IPS DF 4.7 (cell line): ENCODE data around the gene GPC1.

Experiments used
- DNase-seq: peaks from one replicate; pipeline ENCODE4 v3.0.0-alpha.2; 2013; ENCODE audit warnings: low spot score; ENCODE audit errors: extremely low read depth

The GPC1 gene

DNA sequence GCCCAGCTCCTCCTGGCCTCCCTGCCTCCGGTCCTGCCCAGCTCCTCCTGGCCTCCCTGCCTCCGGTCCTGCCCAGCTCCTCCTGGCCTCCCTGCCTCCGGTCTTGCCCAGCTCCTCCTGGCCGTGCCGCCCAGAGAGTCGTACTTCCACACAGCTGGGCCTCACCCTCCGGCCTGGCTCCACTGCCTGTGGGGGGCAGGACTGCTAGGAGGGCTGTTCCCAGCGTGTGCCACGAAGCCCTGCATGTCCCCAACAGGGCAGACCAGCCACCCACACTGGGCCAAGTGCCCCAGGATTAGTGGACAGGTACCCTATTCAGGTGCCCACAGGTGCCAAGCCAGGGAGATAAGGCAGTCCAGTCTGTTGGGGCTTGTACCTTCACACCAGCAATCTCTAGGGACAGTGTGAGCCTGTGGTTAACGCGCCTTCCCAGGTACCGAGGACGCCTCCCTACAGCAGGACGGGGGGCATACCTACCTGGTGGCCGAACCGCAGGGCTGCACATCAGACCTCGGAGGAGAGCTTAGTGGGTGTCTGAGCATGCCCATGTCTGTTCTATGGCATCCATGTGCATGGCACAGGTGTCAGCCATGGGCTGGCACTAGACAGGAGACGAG lies 5.3 kb downstream of the GPC1 start:
- DNase-seq: no peak

DNA sequence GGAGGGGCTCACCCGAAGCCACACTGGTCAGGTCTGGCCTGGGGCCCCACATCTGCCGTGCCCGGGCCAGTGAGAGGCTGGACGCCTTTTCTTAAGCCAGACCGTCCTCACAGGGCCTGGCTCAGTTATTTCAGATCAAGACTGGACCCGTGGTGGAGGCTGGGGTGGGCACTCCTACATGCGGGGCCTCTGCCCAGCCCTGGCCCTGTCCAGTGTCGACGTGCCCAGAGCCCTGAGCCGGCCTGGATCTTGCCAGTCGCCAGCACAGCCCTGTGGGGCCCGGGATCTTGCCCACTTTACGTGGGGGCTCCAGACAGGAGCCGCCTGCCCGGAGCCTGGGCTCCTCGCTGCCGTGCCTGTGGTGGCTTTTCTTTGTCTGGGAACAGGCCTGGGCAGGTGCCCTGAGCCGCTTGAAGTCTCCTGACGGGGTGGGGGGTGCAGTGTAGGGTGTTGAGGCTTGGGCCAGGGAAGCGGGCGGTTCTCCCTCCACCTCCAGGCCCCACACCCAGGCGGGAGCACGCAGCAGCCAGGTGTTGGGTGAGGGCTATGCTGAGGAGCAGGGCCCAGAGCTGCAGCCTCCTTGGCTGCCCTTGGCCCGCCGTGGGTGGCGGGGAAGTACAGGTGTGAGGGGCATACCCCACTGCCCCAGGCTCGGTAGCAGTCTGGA lies 6.0 kb downstream of the GPC1 start:
- DNase-seq: no peak

DNA sequence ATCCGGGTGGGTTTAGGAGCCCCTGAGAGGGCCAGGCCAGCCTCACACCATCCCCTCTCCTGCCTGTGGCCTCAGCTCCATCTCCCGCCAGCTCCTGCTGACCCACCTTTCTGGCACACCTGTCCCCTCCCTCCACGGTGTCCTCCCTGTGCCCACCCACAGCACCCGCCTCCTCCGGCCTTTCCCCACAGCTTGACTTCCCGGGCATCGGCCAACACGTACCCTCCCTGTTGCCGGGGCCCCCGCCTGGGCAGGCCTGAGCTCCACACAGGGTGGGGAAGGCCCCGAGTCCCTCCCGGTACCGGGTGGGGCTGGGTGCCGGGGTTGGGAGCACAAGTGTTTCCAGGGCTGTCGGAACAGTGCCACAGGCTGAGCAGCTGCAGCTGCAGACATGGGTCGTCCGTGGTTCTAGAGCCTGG lies 6.5 kb downstream of the GPC1 start:
- DNase-seq: no peak

DNA sequence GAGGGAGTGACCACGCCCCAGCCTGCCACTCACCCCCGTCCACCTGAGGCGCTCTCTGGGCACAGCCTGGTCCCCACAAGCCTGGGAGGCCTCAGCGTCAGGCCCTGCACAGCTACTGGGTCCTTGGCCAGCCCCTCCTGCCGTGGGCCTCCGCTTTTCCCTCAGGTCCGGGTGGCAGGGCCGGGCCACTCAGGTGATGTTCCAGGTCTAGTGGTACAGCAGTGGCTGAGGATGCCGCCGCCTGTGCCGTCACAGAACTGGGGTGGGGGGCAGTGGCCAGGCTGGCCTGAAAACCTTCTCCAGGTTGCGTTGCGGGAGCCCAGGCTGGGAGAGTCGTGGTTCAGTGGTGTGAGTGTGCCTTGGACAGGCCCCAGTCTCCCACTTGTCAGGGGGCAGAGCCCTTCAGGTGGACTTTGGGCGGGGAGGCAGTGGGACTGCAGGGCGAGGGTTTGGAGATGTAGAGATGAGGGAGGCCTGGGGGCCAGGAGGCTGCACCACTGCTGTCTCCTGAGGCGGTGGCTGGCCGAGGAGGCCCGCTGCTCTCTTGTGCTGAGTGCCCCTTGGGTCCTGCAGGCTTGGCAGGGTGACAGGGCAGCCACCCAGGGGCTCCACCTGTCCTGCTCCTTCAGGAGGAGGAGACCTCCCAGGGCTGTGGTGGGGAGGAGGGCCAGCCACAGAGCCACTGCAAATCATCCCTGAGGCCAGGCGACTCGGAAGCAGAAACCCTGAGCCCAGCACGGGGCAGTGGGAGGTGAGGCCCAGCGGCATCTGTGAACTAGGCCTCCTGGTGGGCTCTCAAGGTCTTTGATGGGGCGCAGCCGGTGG lies 7.6 kb downstream of the GPC1 start:
- DNase-seq: no peak

DNA sequence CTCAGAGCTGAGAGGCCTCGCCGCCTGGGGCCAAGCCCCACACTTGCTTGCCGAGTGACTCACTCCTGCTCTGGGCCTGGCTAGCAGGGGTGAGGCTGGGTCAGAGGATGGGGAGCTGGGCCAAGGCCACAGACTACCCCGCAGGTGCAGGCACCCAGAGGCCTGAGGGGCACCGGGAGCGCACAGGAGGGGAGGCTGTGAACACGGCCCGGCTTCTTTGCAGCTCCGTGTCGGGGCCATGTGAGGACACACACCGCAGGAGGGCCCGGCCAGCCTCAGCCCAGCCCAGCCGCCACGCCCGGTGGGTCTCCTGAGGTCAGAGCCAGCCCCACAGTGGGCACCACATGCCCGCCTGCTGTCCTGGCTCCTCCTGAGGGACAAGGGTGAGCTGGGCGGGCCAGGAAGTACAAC lies 8.4 kb downstream of the GPC1 start:
- DNase-seq: no peak

- no peak for DNase-seq
Measured at GRCh38 chr2:240444464-240444863, 9.0 kb downstream of the GPC1 start.

DNA sequence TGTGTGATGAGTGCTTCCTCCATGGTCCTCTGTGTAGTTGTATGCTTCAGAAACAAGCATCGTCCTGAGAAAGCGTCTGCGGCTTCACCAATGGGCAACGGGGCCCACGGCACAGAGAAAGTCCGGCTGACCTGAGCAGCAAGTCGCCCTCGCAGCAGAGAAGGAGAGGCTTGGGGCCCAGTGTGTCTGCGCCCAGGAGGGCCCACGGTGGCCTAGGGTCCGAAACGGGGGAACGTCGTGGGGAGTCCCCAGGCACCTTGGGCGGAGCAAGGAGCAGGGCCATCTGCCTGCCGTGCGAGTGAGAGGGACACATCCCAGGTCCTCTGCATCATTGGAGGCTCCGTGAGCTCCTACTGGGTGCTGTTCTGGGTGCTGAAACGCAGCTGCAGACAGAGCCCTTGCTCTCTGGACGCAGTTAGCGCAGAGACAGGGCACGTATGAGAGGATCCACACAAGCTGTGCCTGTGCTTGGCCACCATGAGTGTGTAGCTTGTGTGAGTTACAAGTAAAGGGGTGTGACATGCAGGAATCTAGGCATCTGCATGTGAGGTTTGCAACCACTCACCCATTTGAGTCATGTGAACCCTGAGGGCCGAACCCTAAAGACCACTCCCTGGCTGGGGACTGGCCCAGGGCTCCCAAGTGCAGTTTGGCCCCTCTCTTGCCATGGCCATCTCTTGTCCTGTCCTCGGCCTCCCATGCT lies 10.6 kb downstream of the GPC1 start:
- no peak for DNase-seq

- no peak for DNase-seq
Measured at GRCh38 chr2:240446664-240447175, 11.3 kb downstream of the GPC1 start.

DNA sequence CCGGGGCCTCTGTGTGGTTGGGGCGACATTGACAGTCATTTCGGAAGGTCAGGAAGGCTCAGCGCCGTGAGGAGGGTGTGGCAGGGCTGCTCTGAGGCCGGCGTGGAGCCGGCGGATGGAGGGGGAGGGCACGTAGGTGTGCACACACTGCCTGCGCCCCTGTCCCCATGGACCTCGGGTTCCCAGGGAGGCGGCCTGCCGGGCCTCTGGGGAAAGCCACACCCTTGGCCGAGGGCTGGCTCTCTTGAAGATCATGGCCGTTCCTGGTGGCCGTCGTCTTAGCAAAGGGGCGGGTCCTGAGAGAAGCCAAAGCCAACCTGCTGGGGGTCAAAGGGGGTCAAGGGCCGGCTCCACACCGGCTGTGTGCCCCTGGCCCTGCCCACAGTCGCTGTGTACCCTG lies 11.9 kb downstream of the GPC1 start:
- no peak for DNase-seq

DNA sequence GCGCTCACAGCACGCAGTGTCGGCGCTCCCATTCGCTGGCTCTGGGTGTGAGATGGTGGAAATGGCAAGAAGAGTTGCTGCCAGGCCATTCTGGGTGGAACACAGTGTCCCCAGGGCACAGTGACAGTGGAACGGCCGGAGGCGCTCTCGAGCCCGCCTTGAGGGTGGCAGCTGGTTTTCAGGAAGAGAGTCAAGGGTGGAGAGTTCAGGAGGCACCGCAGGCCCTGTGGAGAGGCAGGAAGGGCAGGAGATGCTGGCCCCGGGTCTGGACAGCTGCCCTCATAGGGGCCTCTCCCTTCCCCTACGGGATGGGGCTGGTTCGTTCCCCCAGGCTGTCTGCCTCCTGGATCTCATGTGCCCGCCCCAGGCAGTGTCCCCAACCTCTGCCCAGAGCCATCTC lies 12.5 kb downstream of the GPC1 start:
- DNase-seq: no peak

DNA sequence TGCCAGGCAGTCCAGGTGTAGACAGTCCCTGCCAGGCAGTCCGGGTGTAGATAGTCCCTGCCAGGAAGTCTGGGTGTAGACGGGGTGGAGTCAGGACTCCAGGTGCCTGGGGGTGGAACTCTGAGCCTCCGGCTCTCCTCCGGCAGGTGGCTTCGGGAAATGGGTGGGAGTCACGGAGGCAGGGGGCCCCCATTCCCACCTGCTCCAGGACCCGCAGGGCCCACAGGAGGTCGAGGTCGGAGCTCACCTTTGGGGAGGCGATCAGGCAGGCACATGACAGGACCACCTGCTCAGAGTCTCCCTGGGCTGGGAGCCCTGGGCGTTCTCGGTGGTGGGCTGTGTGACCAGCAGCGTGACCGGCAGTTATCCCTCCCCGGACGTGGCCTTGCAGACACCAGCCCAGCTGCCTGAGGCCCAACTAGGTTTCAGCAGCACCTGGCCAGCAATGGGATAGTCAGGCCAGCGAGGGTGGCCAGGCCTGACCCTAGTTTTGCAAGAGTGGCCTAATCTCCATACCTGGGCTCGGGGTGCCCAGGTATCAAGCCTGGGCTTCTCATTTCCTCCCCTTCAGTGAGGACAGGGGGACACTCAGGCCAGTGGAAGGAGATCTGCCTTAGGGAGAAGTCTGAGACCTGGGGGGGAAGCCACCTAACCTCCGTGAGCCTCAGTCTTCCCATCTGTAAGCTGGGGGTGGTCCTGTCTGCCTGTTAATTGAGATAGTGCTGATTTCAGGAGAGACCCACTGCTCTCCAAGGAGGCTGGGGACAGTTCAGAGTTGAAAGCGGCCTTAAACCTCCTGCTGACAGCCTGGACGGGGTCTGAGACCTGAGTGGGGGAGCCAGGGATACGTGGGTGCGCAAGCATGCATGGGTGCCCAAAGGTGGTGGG lies 13.2 kb downstream of the GPC1 start:
- DNase-seq: no peak

DNA sequence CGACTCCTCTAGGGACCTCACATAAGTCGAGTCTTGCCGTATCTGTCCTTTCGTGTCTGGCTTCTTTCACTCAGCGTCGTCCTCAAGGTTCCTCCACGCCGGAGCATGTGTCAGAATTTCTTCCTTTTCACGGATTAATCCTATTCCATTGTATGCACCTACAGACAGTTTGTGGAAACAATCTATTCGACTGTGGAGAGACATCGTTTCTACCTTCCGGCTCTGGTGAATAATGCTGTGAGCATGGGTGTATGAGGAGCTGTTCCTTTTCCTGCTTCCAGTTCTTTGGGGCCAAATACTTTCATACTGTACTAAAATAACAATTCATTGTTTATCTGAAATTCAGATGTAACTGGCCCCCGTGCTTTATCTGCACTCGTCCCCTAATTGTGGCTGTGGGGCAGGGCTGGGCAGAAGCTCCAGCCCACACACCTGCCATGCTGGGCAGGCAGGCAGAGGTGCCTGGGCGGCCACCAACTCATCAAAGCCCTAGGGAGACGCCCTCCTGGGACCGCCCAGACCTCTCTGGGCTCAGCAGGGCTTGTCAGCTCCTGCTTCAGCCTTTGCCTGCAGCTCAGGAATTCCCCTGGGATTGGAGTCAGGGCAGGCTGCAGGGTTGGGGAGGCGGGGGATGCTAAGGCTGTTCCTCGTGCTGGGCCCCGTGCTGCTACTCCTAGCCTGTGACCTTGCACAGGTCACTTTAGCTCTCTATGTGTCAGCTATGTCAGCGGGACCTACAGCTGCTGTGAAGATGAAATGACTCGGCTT lies 14.5 kb downstream of the GPC1 start:
- no peak for DNase-seq

DNA sequence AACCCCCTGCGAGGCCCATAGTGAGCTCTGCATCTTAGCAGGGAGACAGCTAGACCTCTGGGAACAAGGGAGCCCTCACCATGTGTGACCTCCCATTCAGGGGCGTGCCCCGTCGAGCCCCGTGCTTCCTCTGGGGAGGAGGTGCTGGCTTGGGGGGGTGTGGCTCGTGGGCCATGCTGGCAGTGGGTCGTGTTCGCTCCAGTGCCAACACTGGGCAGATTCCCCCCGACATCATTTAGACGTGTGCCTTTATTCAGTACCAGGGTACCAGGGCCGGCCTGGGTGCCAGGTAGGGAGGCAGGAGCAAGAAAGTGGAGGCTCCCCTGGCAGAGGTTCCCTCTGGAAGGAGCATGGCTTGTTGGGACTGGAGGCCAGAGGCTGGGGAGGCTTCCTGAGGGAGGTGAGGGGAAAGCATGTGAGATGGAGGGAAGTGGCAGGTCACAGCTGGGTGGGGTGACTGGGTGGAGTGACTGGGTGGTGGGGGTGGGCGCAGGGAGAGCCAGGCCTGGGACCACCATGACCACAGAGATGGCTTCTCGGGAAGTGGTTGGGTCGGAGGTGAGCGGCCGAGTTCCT lies 15.2 kb downstream of the GPC1 start:
- DNase-seq: no peak

DNA sequence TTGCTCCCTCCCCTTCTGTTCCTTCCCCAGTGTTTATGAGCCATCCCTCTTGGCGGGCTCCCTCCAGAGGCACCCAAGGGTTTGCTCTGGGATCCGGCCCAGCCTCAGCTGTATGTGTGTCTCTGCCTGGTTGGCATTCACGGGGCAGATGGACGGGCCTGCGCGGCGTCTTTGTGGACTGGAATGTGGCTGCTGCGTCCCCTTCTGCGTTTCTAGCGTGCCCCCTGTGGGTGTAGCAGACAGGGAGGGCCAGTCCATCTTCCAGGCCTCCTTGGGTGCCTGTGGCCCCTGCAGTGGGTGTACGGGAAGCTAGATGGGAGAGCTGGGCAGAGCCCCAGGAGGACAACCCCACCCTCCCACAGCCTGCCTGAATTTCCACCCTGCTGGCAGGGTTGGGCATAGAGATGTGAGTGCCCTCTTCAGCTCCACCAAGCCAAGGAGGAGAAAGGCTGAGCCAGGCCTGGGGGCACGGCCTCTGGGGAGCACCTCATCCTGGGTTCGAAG lies 15.7 kb downstream of the GPC1 start:
- no peak for DNase-seq

DNA sequence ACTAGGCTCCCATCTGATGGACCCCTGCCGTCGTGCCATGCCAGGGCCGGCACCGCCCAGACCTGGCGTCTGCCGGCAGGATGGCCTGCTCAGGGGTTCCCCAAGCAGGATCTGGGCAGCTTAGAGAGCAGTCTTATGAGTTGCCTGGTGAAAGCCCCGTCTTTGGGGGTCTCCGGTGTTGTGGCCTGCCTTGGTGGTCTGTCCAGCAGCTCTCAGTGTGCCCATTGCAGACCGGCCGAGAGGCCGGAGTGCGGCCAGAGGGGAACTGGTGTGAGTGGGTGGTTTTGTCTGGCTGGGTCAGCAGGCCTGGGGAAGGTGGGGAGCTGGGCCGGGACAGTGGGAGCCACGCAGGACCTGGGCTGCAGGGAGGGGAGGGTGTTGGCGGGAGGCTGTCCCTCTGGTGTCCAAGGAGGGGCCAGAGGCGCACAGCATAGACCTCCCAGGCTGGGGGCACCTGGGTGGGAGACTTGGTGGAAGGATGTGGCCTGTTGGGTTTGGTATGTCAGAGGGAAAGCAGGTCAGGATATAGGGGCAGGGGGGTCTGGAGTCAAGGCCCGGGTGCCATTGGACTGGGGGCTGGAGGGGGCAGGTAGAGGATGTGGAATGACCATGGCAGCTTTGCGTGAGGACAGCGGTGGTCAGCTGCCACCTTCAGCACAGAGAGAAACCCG lies 16.5 kb downstream of the GPC1 start:
- no peak for DNase-seq

DNA sequence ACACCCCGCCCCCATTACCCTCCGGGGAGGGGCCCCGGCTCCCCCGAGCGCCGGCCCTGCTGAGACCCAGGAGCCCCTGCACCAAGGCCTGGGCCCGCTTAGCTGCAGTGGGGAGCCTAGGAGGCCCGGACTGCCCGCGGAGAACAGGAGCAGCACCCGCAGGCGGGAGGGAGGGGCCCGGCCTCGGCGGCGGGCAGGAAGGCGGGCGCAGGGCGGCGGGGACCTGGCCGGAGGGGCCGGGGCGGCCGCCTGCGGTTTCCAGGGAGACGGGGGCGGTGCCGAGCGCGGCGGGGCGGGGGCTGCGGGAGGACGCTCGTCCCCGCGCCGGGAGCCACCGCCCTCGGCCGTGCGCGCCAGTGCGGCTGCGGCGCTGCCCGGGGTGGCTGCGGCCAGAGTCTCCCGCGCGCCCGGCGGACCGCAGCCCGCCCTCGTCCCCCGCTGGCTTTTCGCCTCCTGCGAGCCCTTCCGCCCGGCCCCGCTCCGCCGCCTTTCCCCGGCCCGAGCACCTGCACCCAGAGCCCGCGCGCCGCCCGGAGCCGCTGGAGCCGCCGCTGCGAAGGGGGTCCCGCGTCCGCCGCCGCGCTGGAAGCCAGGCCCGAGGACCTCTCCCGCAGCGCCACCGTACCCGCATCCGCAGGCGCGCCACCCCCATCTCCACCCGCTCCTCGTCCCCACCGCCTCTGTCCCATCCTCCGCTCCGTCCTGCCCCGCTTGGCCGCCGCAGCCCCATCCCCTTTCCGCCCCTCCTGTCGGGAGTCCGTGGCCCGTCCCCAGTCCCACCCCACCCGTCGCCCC lies 17.2 kb downstream of the GPC1 start:
- DNase-seq: no peak

DNA sequence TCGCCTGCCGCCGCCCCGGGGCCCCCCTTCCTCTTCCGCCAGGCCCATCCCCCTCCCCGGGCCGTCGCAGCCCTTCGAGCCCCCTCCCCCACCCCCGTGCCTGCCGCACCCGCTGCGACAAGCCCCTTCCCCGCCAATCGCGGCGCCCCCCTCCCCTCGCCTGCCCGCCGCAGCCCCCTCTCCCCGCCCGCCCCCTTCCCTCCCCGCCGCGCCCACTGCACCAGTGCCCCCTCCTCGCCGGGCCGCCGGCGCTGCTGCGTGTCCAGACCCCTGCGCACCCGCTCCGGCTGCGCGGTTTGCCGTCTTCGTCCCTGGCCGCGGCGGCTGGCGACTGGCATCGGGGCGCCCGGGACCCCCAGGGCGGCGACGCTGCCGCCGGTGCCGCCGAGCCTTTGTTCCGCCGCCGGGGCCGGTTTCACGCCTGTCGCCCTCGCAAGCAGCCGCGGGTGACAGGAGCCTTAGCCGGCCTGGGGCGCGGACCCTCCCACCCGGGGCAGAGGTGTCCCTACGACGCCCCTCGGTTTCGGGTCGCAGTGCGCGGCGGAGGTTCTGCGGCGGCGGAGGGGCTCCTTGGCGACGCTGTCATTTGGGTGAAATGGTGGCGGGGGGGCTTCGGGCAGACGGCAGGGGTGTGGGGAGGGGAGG lies 18.1 kb downstream of the GPC1 start:
- no peak for DNase-seq
